H1 (cell line): Measurements from ENCODE around the gene SERPINB11. TPM values are rescaled to one million over a fixed set of nuclear protein-coding genes. Genes with fewer than 3 reads are reported as not detected.

Experiments
- polyA plus RNA-seq, 7 experiments: library from polyadenylated mRNA; depleted of rRNA in 3 of 7; stranded (reverse) in 5 of 7; unstranded in 2 of 7; fragments of >200 nt in 5 of 7; fragments of 200-250 nt in 2 of 7; gene quantifications; 1 replicate in 5 of 7; 2 replicates in 1 of 7; 4 replicates in 1 of 7; pipeline versions ENCODE4 v1.2.1 to v1.2.3, GENCODE V29; 2011 to 2013; ENCODE audit warnings: missing spikeins in 2 of 7, mixed read lengths in 2 of 7
- total RNA-seq: library from RNA; stranded (reverse); fragmentation: NEBNext Ultra II Directional; extraction: Animal tissue kit (Norgen Biotek cat#: 25700); gene quantifications from 2 replicates; pipeline ENCODE4 v1.2.1, GENCODE V29; 2021
- TF ChIP-seq, protein P1 (sequence below): IDR thresholded peaks from 2 replicates; pipeline ENCODE4 v1.6.1; 2012; ENCODE audit warnings: low read length, inconsistent platforms

SERPINB11 gene
- total and polyA plus RNA-seq, 2 of the 8 experiments (the other 6 are each of a cell fraction or from before 2014, with no cell fraction given): not detected

DNA sequence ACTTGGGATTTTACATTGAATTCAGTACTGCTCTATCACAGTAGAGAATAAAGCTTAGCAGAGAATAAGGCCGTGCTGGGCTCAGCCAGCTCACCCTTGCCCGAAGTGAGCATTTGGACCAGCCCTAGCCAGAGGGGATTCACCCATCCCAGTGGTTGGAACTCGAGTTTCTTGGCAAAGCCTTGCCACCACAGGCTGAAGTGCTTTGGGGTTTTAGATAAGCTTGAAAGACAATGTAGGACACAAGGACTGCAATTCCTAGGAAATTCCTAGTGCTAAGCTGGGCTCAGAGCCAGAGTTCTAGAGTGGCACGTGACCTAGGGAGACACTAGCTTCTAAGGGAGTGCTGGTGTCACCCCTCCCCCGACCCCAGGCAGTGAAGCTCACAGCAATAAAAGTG lies 28.0 kb downstream of the SERPINB11 start (continued):
- TF ChIP-seq, protein P1, sequence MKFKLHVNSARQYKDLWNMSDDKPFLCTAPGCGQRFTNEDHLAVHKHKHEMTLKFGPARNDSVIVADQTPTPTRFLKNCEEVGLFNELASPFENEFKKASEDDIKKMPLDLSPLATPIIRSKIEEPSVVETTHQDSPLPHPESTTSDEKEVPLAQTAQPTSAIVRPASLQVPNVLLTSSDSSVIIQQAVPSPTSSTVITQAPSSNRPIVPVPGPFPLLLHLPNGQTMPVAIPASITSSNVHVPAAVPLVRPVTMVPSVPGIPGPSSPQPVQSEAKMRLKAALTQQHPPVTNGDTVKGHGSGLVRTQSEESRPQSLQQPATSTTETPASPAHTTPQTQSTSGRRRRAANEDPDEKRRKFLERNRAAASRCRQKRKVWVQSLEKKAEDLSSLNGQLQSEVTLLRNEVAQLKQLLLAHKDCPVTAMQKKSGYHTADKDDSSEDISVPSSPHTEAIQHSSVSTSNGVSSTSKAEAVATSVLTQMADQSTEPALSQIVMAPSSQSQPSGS: no peak
